Stimulated activated CD4-positive, alpha-beta T cell treated with anti-CD3 and anti-CD28 coated beads, TNF-alpha, amount 100 ng/mL, for 4 hours (primary cell): ENCODE data around the gene RANGRF.
"Not testable (repeated sequence)": the region's sequence is repeated elsewhere in the genome, so short reads cannot be mapped to it uniquely, and the experiment has no call there.

ENCODE experiments used
- DNase-seq, 3 experiments: peaks; one replicate each; pipeline ENCODE4 v3.0.0-alpha.2; 2020; ENCODE audit warnings: low read depth in 3 of 3

The RANGRF gene

GRCh38 chr17:8288336-8289102 is at the start of gene RANGRF:
TSS of gene RANGRF (plus strand) at chr17:8288670. CDS start at chr17:8288789, 119 bp downstream.
- DNase-seq, result peak; percentile 62 to 69 (median 68)

GRCh38 chr17:8243827-8244226 is 44.6 kb upstream of the RANGRF start:
- DNase-seq, result no peak

GRCh38 chr17:8244768-8245167 is 43.7 kb upstream of the RANGRF start:
- no peak for DNase-seq

- DNase-seq, result peak; percentile 91 to 96 (median 95)
These were observed 39.5 kb upstream of the RANGRF start, which contains the start of gene PFAS for GRCh38 chr17:8248751-8249607. TSS of gene PFAS (plus strand) at chr17:8249289. CDS start at chr17:8253938, 4,649 bp downstream.

- DNase-seq, result no peak
These were observed 38.6 kb upstream of the RANGRF start for GRCh38 chr17:8249621-8250500.

GRCh38 chr17:8251411-8251810 is 37.1 kb upstream of the RANGRF start:
- not testable (repeated sequence) for DNase-seq

- DNase-seq, result no peak
These were observed 34.7 kb upstream of the RANGRF start for GRCh38 chr17:8253801-8254200.

GRCh38 chr17:8254881-8255280 is 33.6 kb upstream of the RANGRF start:
- no peak for DNase-seq

- DNase-seq, result no peak
These were observed 33.0 kb upstream of the RANGRF start for GRCh38 chr17:8255499-8255898.

GRCh38 chr17:8256291-8256690 is 32.2 kb upstream of the RANGRF start:
- no peak for DNase-seq

- DNase-seq, result no peak
These were observed 31.8 kb upstream of the RANGRF start for GRCh38 chr17:8256691-8257090.

- DNase-seq, result no peak
These were observed 30.7 kb upstream of the RANGRF start for GRCh38 chr17:8257801-8258200.

- no peak for DNase-seq
These were observed 24.1 kb upstream of the RANGRF start for GRCh38 chr17:8264320-8264719.

- DNase-seq, result no peak
These were observed 23.5 kb upstream of the RANGRF start for GRCh38 chr17:8264836-8265542.

- no peak for DNase-seq
These were observed 21.6 kb upstream of the RANGRF start for GRCh38 chr17:8266648-8267479.

GRCh38 chr17:8267480-8268147 is 20.9 kb upstream of the RANGRF start:
- DNase-seq, result no peak

GRCh38 chr17:8268550-8269298 is 19.7 kb upstream of the RANGRF start:
- DNase-seq, result no peak

- DNase-seq, result no peak
These were observed 16.0 kb upstream of the RANGRF start for GRCh38 chr17:8272421-8272820.

- no peak for DNase-seq
These were observed 14.5 kb upstream of the RANGRF start for GRCh38 chr17:8273884-8274444.
